HK-2 (cell line): ENCODE results near the gene WWOX.
"Not testable (repeated sequence)": the region's sequence is repeated elsewhere in the genome, so short reads cannot be mapped to it uniquely, and the experiment has no call there.

ENCODE experiments used
- DNase-seq: peaks from one replicate; pipeline ENCODE4 v3.0.0-alpha.2; 2018; ENCODE audit not compliant: unreplicated experiment

The WWOX gene

GRCh38 chr16:79212114-79212791 is 1112.8 kb downstream of the WWOX start:
- no peak for DNase-seq

DNA sequence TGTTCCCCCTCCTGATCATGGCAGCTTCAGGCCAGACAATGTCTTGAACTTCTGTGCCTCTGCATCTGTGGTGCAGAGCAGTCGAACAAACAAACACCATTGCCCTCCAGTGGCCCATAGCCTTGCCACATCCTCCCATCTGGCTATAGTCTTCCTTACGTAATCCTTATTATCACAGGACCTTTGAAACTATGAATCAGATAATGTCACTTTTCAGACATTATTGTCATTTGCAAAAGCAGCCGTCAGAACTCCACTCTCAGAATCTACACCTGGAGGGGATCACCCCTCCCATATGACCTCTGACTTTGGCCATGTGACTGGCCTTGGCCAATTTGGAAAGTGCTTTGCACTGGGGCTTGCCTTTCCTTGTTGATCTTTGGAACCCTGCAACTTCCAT is 1113.8 kb downstream of the WWOX start:
- no peak for DNase-seq

GRCh38 chr16:79215289-79215688 is 1115.8 kb downstream of the WWOX start:
- DNase-seq, result no peak

DNA sequence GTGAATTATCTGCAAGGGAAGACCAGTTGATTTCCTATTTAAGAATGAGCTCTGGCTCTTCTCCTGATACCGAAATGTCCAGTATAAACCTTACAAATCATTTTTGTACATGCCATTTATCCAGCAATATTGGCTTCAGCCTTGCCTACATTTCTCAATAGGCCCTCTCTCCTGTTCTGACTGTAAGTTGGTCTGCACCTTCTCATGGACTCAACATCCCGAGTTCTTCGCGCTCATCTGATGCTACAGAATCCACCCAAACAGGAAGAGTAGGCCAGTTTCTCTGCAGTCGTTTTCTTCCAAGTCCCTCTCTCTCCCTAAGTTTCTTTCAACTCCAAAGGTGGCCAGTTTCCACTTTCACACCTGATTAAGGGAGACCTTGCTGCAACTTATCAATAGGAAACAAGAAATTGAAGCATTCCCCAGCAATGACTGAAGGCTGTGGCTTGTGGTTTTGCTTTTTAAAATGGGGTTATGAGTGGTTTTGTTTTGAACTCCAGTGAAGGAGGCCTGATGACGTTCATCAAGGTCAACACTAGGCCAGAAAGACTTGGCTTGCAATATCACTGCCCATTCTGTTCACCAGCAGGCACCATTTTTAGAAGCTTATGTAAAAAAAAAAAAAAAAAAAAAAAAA is 1118.0 kb downstream of the WWOX start:
- DNase-seq, result no peak

GRCh38 chr16:79218351-79218750 is 1118.9 kb downstream of the WWOX start:
- DNase-seq, result no peak

- not testable (repeated sequence) for DNase-seq
Observed at GRCh38 chr16:79225994-79226393, 1126.5 kb downstream of the WWOX start.

- no peak for DNase-seq
Observed at GRCh38 chr16:79229361-79229760, 1129.9 kb downstream of the WWOX start.

- not testable (repeated sequence) for DNase-seq
Observed at GRCh38 chr16:79245700-79246099, 1146.2 kb downstream of the WWOX start.

GRCh38 chr16:79247386-79247785 is 1147.9 kb downstream of the WWOX start:
- no peak for DNase-seq

- no peak for DNase-seq
Observed at GRCh38 chr16:79248351-79248750, 1148.9 kb downstream of the WWOX start.

- DNase-seq, result no peak
Observed at GRCh38 chr16:79250502-79251098, 1151.1 kb downstream of the WWOX start.

GRCh38 chr16:79253100-79253631 is 1153.7 kb downstream of the WWOX start:
- DNase-seq, result no peak

DNA sequence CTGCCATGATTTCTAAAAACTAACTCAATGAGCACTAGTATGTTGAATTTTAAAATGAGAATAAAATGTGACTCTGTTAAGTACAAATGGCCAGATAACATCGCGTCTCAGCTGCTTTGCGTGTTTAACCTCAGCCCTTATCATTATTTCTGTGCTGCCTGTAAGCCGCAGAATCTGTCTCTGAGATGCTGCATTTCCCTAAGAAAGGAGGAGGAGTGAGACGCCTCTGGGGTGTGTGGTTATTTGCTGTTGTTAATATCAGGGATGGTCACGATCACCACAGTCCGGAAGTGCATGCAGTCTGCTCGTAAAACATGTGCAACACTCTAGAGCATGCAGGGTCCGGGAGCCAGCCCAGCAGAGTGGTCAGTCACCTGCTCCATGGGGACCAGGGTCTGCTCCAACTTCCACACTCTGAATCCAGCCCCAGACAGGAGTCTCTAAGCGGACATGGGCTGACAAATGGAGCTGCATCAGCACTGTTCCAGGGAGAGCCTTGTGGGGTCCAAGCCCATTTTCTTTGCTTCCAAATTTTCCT is 1158.6 kb downstream of the WWOX start:
- no peak for DNase-seq

DNA sequence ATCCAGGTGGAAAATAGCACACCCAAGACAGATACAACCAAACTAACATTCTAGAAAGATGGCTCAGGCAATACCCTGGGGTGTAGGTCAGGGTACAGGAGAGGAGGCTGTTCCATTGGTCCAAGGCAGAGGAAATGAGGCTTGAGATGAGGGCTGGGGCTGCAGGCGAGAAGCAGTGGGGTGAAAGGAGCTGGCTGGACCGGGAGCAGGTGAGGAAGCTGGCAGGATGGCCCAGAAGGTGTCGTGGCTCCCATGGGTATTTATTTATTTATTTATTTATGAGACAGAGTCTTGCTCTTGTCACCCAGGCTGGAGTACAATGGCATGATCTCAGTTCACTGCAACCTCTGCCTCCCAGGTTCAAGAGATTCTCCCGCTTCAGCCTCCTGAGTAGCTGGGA is 1161.4 kb downstream of the WWOX start:
- not testable (repeated sequence) for DNase-seq

DNA sequence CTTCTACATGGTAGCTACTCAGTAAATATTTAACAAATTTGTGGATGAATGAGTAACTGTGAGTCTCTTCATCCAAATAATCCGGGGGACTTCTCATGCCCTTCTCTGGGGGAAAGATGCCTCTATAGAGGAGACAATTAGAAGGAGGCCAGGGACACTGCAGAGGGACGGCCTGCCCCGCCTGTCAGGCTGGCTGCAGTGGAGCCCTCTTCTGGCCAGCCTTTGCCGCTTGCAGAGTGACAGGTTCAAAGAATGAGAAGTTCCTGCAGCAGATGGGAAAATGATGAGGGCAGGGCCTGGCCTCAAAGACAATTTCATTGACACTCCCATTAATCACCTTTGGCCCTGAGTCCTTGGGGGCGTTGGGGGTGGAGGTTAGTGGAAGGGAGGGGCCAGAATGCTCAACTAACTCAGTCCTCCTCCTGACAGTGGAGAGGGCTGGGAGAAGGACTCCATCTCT is 1162.1 kb downstream of the WWOX start:
- DNase-seq, result peak; percentile 62

DNA sequence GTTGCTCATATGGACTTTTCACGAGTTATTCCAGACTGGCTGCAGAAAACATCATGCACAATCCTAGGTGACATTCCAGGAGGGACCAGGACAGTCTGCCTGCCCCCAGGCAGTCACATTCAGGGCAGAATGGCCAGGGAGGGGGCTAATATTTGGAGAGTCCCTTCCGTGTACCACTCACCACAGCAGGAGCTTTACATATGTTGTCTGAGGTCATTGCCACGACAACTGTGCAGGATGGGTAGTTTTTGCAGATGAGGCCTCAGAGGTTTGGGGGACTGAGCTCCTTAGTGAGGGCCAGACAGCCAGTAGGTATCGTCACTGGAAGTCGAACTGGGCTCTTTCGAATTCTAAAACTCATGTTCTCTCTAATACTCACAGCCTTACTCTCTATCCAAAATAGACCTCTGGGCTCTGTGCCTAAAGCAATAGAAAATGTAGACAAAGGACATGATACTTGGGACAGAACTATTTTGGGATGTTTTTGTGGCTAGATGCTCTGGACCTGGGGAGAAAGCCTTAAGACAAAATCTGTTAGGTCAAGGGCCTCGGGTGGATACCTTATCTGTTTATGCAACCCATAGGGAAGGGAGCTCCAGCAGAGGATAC is 1162.6 kb downstream of the WWOX start:
- no peak for DNase-seq
